ENCODE results near the gene ACOX2. TPM values are rescaled to one million over a fixed set of nuclear protein-coding genes. Genes with fewer than 3 reads are reported as not detected.
"Not testable (repeated sequence)": the region's sequence is repeated elsewhere in the genome, so short reads cannot be mapped to it uniquely, and the experiment has no call there.

The ACOX2 gene
- total RNA-seq, 1 experiment from 2014 or later, result 14.4 TPM

GRCh38 chr3:58528629-58529028 is 8.4 kb downstream of the ACOX2 start:
- ChIA-PET POLR2A (interaction anchor here (0.6 to 4.6 kb wide), 7 partner anchors 8 to 562 kb away, joined by 3 to 62 read pairs (median 4); partner anchors contain the start of genes ACOX2, HTD2, KCTD6 and RPP14), CTCF (interaction anchor here (0.5 to 4.7 kb wide), 15 partner anchors 8 to 222 kb away, joined by 3 to 59 read pairs (median 5); partner anchors contain the start of genes ACOX2, HTD2, KCTD6 and RPP14)
- Mint-ChIP-seq H3K27ac (ENCODE audit: low read depth, unreplicated experiment) (no peak overlapping the region), H3K27me3 (ENCODE audit: insufficient read depth, unreplicated experiment) (no peaks in the 10 kb centered on the region), H3K36me3 (ENCODE audit: insufficient read depth, unreplicated experiment) (no peaks in the 10 kb centered on the region), H3K4me1 (ENCODE audit: insufficient read depth, unreplicated experiment) (peaks cover 43% of the 10 kb centered on the region), H3K4me3 (ENCODE audit: unreplicated experiment) (peak overlapping the region; percentile 32), H3K9me3 (ENCODE audit: unreplicated experiment) (no peaks in the 10 kb centered on the region)
- peak; percentile 92 for DNase-seq (ENCODE audit: unreplicated experiment)
- TF ChIP-seq CTCF (IDR thresholded peaks at IDR 0.05; ENCODE audit: unreplicated experiment), result no peak
- BruUV-seq (replicated peaks), result no TSS peak
- intact Hi-C loops (cut with micrococcal nuclease), result no loop called here

GRCh38 chr3:58527440-58527839 is 9.6 kb downstream of the ACOX2 start:
- H3K27ac Mint-ChIP-seq (ENCODE audit: low read depth, unreplicated experiment); intact Hi-C loops (cut with micrococcal nuclease); H3K36me3 Mint-ChIP-seq (ENCODE audit: insufficient read depth, unreplicated experiment); H3K27me3 Mint-ChIP-seq (ENCODE audit: insufficient read depth, unreplicated experiment); BruUV-seq (replicated peaks); H3K9me3 Mint-ChIP-seq (ENCODE audit: unreplicated experiment); H3K4me3 Mint-ChIP-seq (ENCODE audit: unreplicated experiment); DNase-seq (ENCODE audit: unreplicated experiment): not testable (repeated sequence)
- POLR2A ChIA-PET, result interaction anchor here (1.2 to 4.6 kb wide), 3 partner anchors 34 to 194 kb away, joined by 6 to 62 read pairs (median 8); partner anchors contain the start of gene KCTD6
- peaks cover 36% of the 10 kb centered on the region for H3K4me1 Mint-ChIP-seq (ENCODE audit: insufficient read depth, unreplicated experiment)
- CTCF ChIA-PET, result interaction anchor here (1.0 to 4.7 kb wide), 9 partner anchors 34 to 90 kb away, joined by 3 to 59 read pairs (median 4); partner anchors contain the start of gene KCTD6

- CTCF ChIA-PET, result interaction anchor here (0.6 to 4.7 kb wide), 16 partner anchors 11 to 680 kb away, joined by 3 to 59 read pairs (median 3); partner anchors contain the start of genes HTD2, KCTD6 and RPP14
- intact Hi-C loops (cut with micrococcal nuclease), result loop anchor here (1.0 kb wide), 1 partner anchor 63 kb away; no protein-coding TSS in a partner anchor
- POLR2A ChIA-PET, result interaction anchor here (0.7 to 4.6 kb wide), 9 partner anchors 12 to 193 kb away, joined by 3 to 62 read pairs (median 4); partner anchors contain the start of gene KCTD6
- no peak for TF ChIP-seq CTCF (IDR thresholded peaks at IDR 0.05; ENCODE audit: unreplicated experiment)
- H3K27me3 Mint-ChIP-seq (ENCODE audit: insufficient read depth, unreplicated experiment), result no peaks in the 10 kb centered on the region
- TSS peak; percentile 52 for BruUV-seq (replicated peaks)
- peak; percentile 97 for DNase-seq (ENCODE audit: unreplicated experiment)
- H3K27ac Mint-ChIP-seq (ENCODE audit: low read depth, unreplicated experiment), result peak overlapping the region; percentile 84
- H3K36me3 Mint-ChIP-seq (ENCODE audit: insufficient read depth, unreplicated experiment), result no peaks in the 10 kb centered on the region
- H3K4me1 Mint-ChIP-seq (ENCODE audit: insufficient read depth, unreplicated experiment), result peaks cover 29% of the 10 kb centered on the region
- H3K9me3 Mint-ChIP-seq (ENCODE audit: unreplicated experiment), result no peaks in the 10 kb centered on the region
- peak overlapping the region; percentile 8 for H3K4me3 Mint-ChIP-seq (ENCODE audit: unreplicated experiment)
These were observed 10.5 kb downstream of the ACOX2 start for GRCh38 chr3:58526515-58526957.

GRCh38 chr3:58524326-58524888 is 12.6 kb downstream of the ACOX2 start:
- Mint-ChIP-seq H3K9me3 (ENCODE audit: unreplicated experiment) (no peaks in the 10 kb centered on the region), H3K4me1 (ENCODE audit: insufficient read depth, unreplicated experiment) (peaks cover 29% of the 10 kb centered on the region), H3K27me3 (ENCODE audit: insufficient read depth, unreplicated experiment) (no peaks in the 10 kb centered on the region), H3K4me3 (ENCODE audit: unreplicated experiment) (no peak overlapping the region), H3K27ac (ENCODE audit: low read depth, unreplicated experiment) (no peak overlapping the region), H3K36me3 (ENCODE audit: insufficient read depth, unreplicated experiment) (no peaks in the 10 kb centered on the region)
- ChIA-PET POLR2A (interaction anchor here (1.3 kb wide), 1 partner anchor 32 kb away, joined by 4 read pairs; no protein-coding TSS in a partner anchor), CTCF (interaction anchor here (0.6 to 1.8 kb wide), 7 partner anchors 14 to 52 kb away, joined by 3 to 8 read pairs (median 5); partner anchors contain the start of gene KCTD6)
- no peak for DNase-seq (ENCODE audit: unreplicated experiment)
- intact Hi-C loops (cut with micrococcal nuclease), result no loop called here
- no peak for TF ChIP-seq CTCF (IDR thresholded peaks at IDR 0.05; ENCODE audit: unreplicated experiment)
- no TSS peak for BruUV-seq (replicated peaks)

All from MCF 10A (cell line).